Ishikawa (cell line): ENCODE results near the gene FUCA2.

ENCODE experiments used
- CREB1 ChIP-seq: IDR thresholded peaks from 2 replicates; pipeline ENCODE4 v1.6.1; 2012; ENCODE audit warnings: low read depth
- EP300 ChIP-seq: IDR thresholded peaks from 2 replicates; pipeline ENCODE4 v1.6.1; 2012; ENCODE audit warnings: borderline replicate concordance
- RAD21 ChIP-seq: IDR thresholded peaks from 2 replicates; pipeline ENCODE4 v1.6.1; 2012; ENCODE audit warnings: low read depth

DNA sequence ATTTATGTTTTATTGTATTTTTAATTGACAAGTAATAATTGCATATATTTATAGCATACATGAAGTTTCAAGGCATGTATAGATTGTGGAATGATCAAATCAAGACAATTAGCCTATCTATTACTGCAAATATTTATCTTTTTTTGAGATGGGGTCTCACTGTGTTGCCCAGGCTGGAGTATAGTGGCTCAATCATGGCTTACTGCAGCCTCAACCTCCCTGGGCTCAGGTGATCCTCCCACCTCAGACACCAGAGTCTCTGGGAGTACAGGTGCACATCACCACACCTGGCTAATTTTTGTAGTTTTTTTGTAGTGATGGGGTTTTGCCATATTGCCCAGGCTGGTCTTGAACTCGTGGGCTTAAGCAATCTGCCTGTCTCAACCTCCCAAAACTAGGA, 16.2 kb upstream of the FUCA2 start:
- TF ChIP-seq EP300: no peak
- TF ChIP-seq CREB1: no peak
- TF ChIP-seq RAD21: no peak
